Coronary artery (tissue), 2 donors: ENCODE results near the gene PHLDA2.
"Not testable (repeated sequence)": the region's sequence is repeated elsewhere in the genome, so short reads cannot be mapped to it uniquely, and the experiment has no call there.

Experiments
- DNase-seq: peaks from one replicate; pipeline ENCODE4 v3.0.0-alpha.2; 2017; ENCODE audit warnings: low spot score
- H3K27ac ChIP-seq, 2 donors: fragments of 200-600 bp; sonication (generic); one replicate each; pipeline ENCODE4 v1.5.1; 2016 to 2019
- H3K4me3 ChIP-seq: fragments of 200-600 bp; sonication (generic); 2 replicates; pipeline ENCODE4 v1.5.1; 2016; ENCODE audit warnings: mild to moderate bottlenecking, moderate library complexity
- CTCF ChIP-seq: fragments of 200-600 bp; sonication (generic); IDR thresholded peaks from one replicate; pipeline ENCODE4 v1.5.1; 2019; ENCODE audit warnings: antibody characterized with exemption

The PHLDA2 gene

DNA sequence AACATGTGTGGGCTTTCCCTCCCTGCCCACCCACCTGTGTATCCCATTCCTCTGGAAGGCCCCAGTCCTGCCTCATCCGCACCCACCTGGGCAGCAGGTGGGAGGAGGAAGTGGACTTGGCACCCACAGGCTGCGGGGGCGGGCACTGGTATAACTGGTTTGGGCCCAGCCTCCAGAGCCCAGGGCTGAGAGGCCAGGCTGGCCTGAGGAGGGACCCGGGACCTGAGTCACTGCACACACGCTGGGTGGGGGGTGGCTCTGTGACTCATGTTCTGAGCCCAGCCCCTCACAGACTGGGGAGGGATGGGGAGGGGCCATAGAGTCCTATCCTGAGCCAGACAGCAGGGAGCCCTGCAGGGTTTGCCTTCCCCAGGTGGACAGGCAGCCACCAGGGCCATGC lies 16.7 kb downstream of the PHLDA2 start:
- Histone ChIP-seq H3K27ac (no peak overlapping the region), H3K4me3 (no peak overlapping the region)
- no peak for TF ChIP-seq CTCF
- DNase-seq, result no peak

DNA sequence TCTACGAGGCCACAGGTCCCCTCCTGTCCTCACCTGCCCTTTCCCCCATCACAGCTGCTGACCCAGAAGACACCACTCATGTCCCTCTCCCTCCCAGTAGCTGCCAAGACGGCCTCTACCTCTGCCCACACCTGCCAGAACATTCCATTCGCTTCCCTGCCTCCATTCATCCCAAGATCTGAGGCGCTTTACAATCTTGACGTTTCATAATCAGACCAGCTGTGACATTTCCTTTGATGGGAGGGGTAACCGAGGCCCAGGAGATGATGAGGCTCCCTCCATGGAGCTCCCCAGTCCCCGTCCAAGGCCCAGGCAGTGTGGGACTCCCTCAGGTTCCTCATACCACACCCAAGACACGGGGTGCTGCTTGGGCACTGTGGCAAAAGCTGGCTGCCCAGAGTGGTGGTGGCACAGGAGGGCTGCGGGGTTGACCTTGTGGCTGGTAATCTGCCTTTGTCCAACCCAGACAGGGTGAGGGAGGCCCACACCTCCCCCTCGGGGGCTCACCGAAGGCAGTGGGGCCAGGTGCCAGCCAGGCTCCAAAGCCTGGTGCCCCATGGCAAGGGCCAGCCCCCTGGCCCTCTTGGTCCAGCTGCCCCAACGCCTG lies 17.3 kb downstream of the PHLDA2 start:
- DNase-seq, result no peak
- no peak for TF ChIP-seq CTCF
- Histone ChIP-seq H3K27ac (no peak overlapping the region), H3K4me3 (no peak overlapping the region)

DNA sequence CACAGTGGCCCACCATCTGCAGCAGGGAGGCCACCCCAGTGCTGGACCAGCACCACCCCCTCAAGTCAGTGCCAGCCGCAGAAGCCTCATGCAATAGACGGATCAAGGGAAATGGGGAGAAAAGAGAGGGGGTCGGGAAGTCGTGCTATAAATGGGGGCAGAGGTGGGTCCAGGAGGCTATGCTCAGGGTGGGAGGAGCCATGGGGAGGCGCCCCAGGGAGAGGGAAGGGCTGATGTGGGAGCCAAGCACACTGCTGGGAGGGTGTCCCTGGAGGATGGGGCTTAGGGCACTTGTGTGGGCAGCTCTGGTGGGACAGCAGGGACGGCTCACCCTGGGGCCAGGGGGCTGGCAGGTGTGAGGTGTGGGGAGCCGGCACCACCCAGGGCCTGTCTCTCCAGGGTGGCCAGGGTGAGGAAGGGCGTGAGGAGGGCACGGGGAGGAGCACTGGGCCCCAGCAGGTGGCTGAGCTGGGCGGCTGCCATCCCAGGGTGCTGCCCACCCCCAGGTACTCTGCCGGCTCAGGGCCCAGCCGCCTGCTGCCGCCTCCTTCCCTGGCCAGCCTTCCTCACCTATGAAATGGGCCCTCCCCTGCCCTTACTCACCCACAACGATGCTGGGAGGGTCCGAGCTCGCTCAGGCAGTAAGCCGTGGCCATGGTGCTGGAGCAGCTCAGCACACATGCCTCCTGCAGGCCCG lies 18.0 kb downstream of the PHLDA2 start:
- no peak overlapping the region for H3K27ac ChIP-seq
- TF ChIP-seq CTCF, result no peak
- no peak overlapping the region for H3K4me3 ChIP-seq
- DNase-seq, result no peak

DNA sequence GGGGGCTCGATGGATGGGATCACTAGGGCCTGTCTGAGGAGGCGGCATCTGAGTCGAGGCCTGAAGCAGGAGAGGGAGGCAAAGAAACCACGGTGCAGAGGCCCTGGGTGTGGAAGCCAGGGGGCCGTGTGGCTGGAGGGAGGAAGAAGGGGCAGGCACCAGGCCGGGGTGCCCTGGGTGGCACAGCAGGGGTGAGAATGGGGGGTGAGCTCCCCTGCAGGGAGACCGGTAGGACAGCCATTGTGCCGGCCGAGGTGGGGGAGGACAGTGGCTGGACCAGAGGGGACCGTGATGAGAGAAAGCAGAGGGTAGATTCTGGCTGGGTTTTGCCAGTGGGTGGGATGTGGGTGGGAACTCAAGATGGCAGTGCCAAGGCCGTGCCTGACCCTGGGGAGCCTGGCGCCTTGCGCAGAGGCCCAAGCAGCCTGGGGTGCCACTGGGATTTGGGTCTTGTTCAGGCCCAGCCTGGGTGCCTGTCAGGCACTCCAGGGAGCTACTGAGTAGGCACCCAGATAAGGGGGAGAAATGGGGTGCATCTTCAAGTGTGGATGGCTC lies 18.7 kb downstream of the PHLDA2 start:
- no peak overlapping the region for H3K27ac ChIP-seq
- no peak for DNase-seq
- TF ChIP-seq CTCF, result no peak
- H3K4me3 ChIP-seq, result no peak overlapping the region

DNA sequence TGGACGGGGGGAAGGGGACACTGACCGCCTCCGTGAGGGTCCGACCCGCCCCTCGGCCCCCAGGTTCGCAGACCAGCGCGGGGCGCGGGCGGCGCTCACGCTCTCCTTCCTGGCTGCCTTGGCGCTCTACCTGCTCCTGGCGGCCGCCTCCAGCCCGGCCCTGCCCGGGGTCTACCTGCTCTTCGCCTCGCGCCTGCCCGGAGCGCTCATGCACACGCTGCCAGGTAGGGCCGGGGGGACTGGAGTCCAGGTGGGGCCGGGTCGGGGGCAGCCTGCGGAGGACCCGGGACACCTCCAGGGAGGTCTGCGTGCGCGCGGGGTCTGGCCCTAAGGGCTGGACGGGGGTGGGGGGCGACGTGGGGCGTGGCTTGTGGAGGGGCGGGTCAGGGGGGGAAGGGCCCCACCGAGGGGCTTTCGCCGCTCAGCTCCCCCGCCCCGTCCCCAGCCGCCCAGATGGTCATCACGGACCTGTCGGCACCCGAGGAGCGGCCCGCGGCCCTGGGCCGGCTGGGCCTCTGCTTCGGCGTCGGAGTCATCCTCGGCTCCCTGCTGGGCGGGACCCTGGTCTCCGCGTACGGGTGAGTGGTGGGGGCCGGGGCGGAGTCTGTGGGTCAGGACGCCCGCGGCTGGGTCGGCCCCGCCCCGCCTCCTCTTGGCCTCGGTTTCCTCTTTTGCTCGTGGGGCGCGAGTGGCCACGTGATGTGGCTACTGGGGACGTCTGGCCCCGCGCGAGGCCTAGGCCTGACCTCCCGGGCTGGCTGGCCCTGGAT lies 19.9 kb downstream of the PHLDA2 start:
- H3K4me3 ChIP-seq, result peak overlapping the region; percentile 59
- H3K27ac ChIP-seq, result no peak overlapping the region
- no peak for TF ChIP-seq CTCF
- no peak for DNase-seq

GRCh38 chr11:2908130-2908529 lies 21.1 kb downstream of the PHLDA2 start:
- TF ChIP-seq CTCF, result no peak

GRCh38 chr11:2905299-2905698 lies 23.9 kb downstream of the PHLDA2 start:
- H3K27ac ChIP-seq, H3K4me3 ChIP-seq, DNase-seq: not testable (repeated sequence)

More at GRCh38 chr11:2908130-2908529, 21.1 kb downstream of the PHLDA2 start:
- Histone ChIP-seq H3K27ac (no peak overlapping the region), H3K4me3 (no peak overlapping the region)
- no peak for DNase-seq
